Measurements from ENCODE around the gene ST7L. TPM values are rescaled to one million over a fixed set of nuclear protein-coding genes. Genes with fewer than 3 reads are reported as not detected.

Gene ST7L
- total RNA-seq, 1 experiment from 2014 or later = 18.0 TPM

- TF ChIP-seq, protein P1, sequence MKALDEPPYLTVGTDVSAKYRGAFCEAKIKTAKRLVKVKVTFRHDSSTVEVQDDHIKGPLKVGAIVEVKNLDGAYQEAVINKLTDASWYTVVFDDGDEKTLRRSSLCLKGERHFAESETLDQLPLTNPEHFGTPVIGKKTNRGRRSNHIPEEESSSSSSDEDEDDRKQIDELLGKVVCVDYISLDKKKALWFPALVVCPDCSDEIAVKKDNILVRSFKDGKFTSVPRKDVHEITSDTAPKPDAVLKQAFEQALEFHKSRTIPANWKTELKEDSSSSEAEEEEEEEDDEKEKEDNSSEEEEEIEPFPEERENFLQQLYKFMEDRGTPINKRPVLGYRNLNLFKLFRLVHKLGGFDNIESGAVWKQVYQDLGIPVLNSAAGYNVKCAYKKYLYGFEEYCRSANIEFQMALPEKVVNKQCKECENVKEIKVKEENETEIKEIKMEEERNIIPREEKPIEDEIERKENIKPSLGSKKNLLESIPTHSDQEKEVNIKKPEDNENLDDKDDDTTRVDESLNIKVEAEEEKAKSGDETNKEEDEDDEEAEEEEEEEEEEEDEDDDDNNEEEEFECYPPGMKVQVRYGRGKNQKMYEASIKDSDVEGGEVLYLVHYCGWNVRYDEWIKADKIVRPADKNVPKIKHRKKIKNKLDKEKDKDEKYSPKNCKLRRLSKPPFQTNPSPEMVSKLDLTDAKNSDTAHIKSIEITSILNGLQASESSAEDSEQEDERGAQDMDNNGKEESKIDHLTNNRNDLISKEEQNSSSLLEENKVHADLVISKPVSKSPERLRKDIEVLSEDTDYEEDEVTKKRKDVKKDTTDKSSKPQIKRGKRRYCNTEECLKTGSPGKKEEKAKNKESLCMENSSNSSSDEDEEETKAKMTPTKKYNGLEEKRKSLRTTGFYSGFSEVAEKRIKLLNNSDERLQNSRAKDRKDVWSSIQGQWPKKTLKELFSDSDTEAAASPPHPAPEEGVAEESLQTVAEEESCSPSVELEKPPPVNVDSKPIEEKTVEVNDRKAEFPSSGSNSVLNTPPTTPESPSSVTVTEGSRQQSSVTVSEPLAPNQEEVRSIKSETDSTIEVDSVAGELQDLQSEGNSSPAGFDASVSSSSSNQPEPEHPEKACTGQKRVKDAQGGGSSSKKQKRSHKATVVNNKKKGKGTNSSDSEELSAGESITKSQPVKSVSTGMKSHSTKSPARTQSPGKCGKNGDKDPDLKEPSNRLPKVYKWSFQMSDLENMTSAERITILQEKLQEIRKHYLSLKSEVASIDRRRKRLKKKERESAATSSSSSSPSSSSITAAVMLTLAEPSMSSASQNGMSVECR (CRISPR knock-in tag; IDR thresholded peaks at IDR 0.05; ENCODE audit: borderline replicate concordance) = no peak
- no peak for TF ChIP-seq CREB1 (CRISPR knock-in tag; IDR thresholded peaks at IDR 0.05)
- no peak for TF ChIP-seq NFYB (CRISPR knock-in tag; conservative IDR thresholded peaks at IDR 0.05; ENCODE audit: low read depth)
- no peak for TF ChIP-seq E2F1 (CRISPR knock-in tag; IDR thresholded peaks at IDR 0.05)
- TF ChIP-seq, protein P2, sequence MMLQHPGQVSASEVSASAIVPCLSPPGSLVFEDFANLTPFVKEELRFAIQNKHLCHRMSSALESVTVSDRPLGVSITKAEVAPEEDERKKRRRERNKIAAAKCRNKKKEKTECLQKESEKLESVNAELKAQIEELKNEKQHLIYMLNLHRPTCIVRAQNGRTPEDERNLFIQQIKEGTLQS (CRISPR knock-in tag; conservative IDR thresholded peaks at IDR 0.05) = no peak
- no peak for TF ChIP-seq MLX (CRISPR knock-in tag; IDR thresholded peaks at IDR 0.05)
- no peak for TF ChIP-seq ZNF512 (CRISPR knock-in tag; IDR thresholded peaks at IDR 0.05; ENCODE audit: borderline replicate concordance)
- no peak for TF ChIP-seq ZNF671 (CRISPR knock-in tag; IDR thresholded peaks at IDR 0.05)
Measured at GRCh38 chr1:112546076-112546475, 72.9 kb downstream of the ST7L start (continued).

- no peak overlapping the region for H3K4me3 Mint-ChIP-seq
- no peaks in the 10 kb centered on the region for H3K36me3 Mint-ChIP-seq
- TF ChIP-seq ZNF138 (CRISPR knock-in tag; conservative IDR thresholded peaks at IDR 0.05) (no peak), FOXJ3 (CRISPR knock-in tag; IDR thresholded peaks at IDR 0.05; ENCODE audit: borderline replicate concordance) (no peak), MAX (CRISPR knock-in tag; IDR thresholded peaks at IDR 0.05) (no peak), HMGA2 (CRISPR knock-in tag; IDR thresholded peaks at IDR 0.05) (no peak), ZNF317 (CRISPR knock-in tag; IDR thresholded peaks at IDR 0.05; ENCODE audit: borderline replicate concordance, low read depth) (no peak), FOXP1 (CRISPR knock-in tag; IDR thresholded peaks at IDR 0.05; ENCODE audit: borderline replicate concordance) (no peak), EMX1 (CRISPR knock-in tag; IDR thresholded peaks at IDR 0.05) (no peak), MXD4 (CRISPR knock-in tag; IDR thresholded peaks at IDR 0.05; ENCODE audit: borderline replicate concordance) (no peak), ZNF396 (CRISPR knock-in tag; IDR thresholded peaks at IDR 0.05; ENCODE audit: borderline replicate concordance) (no peak), NR2C2 (CRISPR knock-in tag; IDR thresholded peaks at IDR 0.05) (no peak), ZNF671 (CRISPR knock-in tag; IDR thresholded peaks at IDR 0.05) (no peak)
- TF ChIP-seq, protein P1 (CRISPR knock-in tag; IDR thresholded peaks at IDR 0.05; ENCODE audit: borderline replicate concordance) = no peak
- ATAC-seq = no peak
- ChIA-PET CTCF (no interaction called here), POLR2A (no interaction called here)
- no peaks in the 10 kb centered on the region for H3K9me3 Mint-ChIP-seq
- DNase-seq (ENCODE audit: low spot score) = no peak
- no peaks in the 10 kb centered on the region for H3K27me3 Mint-ChIP-seq (ENCODE audit: low read depth)
- H3K4me1 Mint-ChIP-seq = no peaks in the 10 kb centered on the region
- no peak overlapping the region for H3K27ac Mint-ChIP-seq
Measured at GRCh38 chr1:112544751-112545150, 74.2 kb downstream of the ST7L start.

Data from WTC11 (cell line).